GM15510 (cell line): ENCODE results near the gene KRT76.

Source experiments
- POLR2A ChIP-seq: IDR thresholded peaks from 3 replicates; pipeline ENCODE4 v1.6.1; 2011; ENCODE audit warnings: borderline replicate concordance; ENCODE audit not compliant: insufficient read length; ENCODE audit errors: extremely low read depth

KRT76 gene

GRCh38 chr12:52787324-52788191 is 10.4 kb upstream of the KRT76 start:
- TF ChIP-seq POLR2A = no peak

DNA sequence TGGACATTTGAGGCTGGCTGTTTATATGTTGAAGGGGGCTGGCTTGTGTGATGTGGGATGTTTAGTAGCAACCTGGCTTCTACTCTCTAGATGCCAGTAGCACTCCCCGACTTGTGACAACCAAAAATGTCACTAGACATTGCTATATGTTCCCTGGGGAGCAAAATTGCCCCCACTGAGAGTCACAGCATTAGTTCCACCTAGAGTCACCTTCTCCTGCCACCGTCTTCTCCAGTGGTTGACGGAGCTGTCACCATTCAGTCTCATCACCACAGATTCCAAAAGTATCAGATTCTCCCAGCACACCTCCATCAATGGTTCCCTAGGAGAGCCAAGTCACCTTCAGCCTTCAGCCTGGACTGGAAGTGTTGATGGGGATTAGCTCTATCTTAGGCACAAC is 7.8 kb upstream of the KRT76 start:
- no peak for TF ChIP-seq POLR2A

DNA sequence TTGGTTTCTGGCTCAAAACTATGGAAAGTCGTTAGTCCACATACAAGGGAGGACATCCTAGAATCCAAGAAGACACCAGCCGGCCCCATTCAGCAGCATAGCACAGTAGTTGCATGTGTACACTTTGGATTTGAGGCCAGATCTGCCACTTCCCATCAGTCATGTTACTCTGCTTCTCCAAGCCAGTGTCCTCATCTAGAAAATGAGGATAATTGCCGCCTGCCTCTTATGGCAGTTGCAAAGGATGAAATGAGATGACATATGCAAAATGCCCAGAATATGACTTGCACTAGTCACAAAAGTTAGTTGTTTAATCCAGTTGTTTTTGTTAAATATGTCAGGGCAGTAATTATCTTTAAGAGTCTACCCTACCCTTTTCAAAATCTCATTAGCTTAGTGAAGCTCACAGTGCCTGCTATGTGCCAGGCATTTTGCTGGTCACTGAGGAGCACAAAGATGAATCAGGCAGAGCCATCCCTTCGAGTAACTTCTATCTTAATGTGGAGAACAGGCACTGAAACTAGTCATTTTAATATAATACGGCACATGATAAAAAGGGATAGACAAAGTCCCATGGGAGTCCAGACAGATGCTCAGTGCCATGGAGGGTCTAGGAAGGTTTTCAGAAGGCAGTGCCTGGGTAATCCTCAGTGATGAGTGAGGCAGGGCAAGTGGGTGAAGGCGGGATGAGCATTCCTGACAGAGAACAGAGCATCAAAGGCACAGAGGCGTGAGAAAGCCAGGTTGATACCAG is 6.6 kb upstream of the KRT76 start:
- TF ChIP-seq POLR2A = no peak

DNA sequence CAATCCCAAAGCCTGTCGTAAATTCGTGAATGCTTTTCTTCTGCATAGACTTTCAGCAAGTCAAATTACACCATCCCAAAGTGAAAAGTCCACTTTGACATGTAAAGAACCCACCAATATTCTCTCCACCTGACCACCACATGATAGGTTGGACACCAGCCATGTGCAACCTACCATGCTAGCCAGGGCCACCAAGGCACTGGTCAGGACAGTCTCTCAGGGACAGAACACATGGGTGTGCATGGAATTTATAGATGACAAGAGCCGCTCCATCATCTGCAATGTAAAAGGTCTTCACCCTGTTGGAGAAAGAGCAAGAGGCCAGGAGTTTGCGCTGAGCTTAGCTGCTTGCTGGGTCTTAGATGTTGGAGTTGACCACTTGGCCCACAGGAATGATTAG is 5.4 kb upstream of the KRT76 start:
- TF ChIP-seq POLR2A = no peak

- TF ChIP-seq POLR2A = no peak
Measured at GRCh38 chr12:52781399-52782082, 4.4 kb upstream of the KRT76 start.

DNA sequence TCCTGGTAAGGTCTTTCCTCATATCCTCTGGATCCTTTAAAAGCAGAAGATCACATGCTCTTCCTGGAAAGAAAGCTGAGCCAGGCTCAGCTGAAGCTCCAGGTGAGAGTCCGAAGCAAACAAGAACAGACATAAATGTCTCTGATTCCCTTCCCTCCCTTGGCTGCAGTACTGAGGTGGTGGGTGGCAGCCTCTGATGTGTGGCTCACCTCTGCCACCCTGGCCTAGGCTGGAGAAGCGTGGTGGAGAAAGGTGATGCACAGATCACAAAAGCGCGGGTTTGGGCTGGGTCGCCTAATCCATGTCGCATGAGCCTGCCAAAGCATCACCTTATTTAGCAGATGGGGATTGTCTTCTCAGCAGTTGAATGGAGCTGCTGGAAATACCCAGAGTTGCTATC is 2.8 kb upstream of the KRT76 start:
- TF ChIP-seq POLR2A = no peak

DNA sequence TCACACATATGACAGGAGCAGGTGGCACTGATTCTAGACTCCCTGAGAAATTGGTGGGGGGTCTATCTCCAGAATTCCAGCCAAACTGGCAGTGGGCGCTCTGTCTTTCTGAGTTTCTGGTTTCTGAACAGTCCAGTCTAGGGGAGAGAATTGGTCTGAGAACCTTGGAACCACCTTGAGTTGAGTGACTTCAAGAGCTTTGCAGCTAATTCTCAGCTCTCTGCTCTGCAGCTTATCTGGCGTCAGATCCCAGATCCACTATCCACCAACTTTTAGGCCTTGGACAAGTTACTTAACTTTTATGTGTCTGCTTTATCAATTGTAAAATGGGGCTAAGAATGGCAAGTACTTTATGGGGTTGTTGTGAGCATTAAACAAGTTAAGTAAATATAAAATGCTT is 1.7 kb upstream of the KRT76 start:
- no peak for TF ChIP-seq POLR2A

DNA sequence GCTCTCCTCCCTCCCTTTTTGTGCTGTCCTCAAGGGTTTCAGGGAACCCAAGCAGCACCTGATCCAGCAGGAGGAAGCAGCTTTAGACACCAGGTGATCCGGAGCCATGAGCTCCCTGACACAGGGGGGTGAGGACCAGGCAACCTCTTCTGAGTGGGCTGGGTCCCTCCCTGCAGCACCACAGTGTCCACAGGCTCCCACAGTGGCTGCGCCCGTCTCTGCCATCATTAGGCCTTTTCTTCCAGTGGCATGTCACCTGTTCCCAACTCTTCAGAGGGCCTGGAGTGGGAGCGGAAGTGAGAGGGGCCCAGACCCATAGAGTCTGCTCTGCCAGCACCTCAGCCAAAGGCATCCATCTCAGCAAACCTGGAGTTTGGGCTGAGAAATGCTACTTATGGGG is 421 bp upstream of the KRT76 start:
- no peak for TF ChIP-seq POLR2A

DNA sequence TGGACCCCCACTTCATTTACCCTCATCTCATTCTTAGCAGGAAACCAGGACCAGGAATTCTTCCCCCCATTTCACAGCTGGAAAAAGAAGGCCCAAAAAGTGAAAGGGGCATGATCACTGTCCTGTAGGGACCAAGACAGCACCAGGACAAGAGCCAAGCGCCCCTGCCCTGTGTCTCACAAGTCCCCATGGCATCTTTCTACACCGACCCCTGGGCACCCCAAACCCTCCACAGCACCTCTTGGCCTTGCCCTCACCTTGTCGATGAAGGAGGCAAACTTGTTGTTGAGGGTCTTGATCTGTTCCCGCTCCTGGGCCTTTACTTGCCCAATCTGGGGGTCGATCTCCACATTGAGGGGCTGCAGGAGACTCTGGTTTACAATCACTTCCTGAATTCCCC is 710 bp downstream of the KRT76 start:
- no peak for TF ChIP-seq POLR2A

- no peak for TF ChIP-seq POLR2A
Measured at GRCh38 chr12:52774629-52775250, 2.4 kb downstream of the KRT76 start.

DNA sequence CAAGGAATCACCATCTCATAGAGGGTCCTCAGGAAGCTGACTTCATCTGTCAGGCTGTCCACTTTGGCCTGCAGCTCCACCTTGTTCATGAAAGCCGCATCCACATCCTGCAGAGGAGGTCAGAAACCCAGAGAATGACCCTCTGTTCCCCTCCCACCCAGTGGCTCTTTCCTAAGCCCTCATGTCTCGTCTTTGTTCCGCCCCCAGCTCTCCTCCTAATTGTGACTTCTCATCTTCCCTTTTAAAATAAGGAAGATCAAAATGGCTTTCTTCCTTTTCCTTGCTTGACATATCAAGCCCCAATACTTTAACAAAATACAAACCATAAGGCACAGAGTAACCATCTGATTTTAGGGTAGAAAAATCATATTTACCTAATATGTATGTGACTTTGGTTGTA is 4.4 kb downstream of the KRT76 start:
- TF ChIP-seq POLR2A = no peak

- no peak for TF ChIP-seq POLR2A
Measured at GRCh38 chr12:52772188-52772587, 5.0 kb downstream of the KRT76 start.

GRCh38 chr12:52771505-52771904 is 5.6 kb downstream of the KRT76 start:
- no peak for TF ChIP-seq POLR2A

DNA sequence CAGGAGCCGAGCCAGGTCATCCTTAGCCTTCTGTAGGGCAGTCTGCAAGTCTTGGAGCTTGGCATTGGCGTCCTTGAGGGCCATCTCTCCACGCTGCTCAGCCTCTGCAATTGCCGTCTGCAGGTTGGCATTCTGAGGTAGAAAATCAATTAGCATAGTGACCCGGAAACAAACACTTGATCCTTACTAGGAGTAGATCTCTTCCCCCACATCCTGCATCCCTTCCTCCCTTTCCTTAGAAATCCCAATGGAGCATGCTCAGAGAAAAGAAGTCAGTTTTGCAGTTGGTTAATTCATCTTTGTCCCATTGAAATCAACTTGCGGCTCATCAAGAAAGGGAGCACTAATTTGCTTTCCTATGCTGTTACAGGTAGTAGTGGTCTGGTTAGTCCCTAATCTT is 6.1 kb downstream of the KRT76 start:
- TF ChIP-seq POLR2A = no peak

GRCh38 chr12:52769946-52770345 is 7.2 kb downstream of the KRT76 start:
- no peak for TF ChIP-seq POLR2A
